ENCODE data around the gene SLF2. TPM values are rescaled to one million over a fixed set of nuclear protein-coding genes. Genes with fewer than 3 reads are reported as not detected.
A peak's percentile ranks its signal among the peaks of the same experiment; 100 is the strongest.

Gene SLF2
- total RNA-seq, 1 experiment from 2014 or later = 23.1 TPM

DNA sequence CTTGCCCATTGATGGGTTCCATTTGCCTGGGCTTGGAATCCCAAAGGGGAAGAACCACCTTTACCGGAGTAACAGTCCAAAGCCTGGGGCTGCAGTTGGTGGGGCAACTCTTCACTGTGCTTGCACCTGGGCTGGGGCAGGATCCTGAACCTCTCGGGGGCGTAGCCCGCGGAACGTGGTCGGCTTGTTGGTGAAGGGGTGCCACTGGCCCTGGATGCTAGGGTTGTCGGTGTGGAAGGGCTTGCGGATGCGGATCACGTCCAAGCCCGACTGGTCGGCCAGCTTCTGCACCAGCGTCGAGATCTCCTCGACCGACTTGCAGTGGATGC lies 73.8 kb downstream of the SLF2 start:
- H3K36me3 Mint-ChIP-seq (ENCODE audit: insufficient read depth in 1 of 3, low read depth in 3 of 3) = peaks cover 28 to 43% (median 37%) of the 10 kb centered on the region in 3 experiments; a peak in 6 of 7 replicates
- no peak overlapping the region for H2BK5ac ChIP-seq (ENCODE audit: insufficient read length, low read length)
- peak overlapping the region; percentile 96 to 98 for H3K4me3 Mint-ChIP-seq
- no peak overlapping the region for H2BK120ac ChIP-seq (ENCODE audit: low read depth, low read length, poor library complexity, severe bottlenecking)
- TF ChIP-seq, protein P1, sequence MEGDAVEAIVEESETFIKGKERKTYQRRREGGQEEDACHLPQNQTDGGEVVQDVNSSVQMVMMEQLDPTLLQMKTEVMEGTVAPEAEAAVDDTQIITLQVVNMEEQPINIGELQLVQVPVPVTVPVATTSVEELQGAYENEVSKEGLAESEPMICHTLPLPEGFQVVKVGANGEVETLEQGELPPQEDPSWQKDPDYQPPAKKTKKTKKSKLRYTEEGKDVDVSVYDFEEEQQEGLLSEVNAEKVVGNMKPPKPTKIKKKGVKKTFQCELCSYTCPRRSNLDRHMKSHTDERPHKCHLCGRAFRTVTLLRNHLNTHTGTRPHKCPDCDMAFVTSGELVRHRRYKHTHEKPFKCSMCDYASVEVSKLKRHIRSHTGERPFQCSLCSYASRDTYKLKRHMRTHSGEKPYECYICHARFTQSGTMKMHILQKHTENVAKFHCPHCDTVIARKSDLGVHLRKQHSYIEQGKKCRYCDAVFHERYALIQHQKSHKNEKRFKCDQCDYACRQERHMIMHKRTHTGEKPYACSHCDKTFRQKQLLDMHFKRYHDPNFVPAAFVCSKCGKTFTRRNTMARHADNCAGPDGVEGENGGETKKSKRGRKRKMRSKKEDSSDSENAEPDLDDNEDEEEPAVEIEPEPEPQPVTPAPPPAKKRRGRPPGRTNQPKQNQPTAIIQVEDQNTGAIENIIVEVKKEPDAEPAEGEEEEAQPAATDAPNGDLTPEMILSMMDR (conservative IDR thresholded peaks at IDR 0.05) = no peak
- H3K27me3 Mint-ChIP-seq (ENCODE audit: low read depth) = no peaks in the 10 kb centered on the region
- H3K27ac ChIP-seq (ENCODE audit: insufficient read length, low read depth, low read length) = no peak overlapping the region
- no peak overlapping the region for H3K23ac ChIP-seq (ENCODE audit: insufficient read length, low read depth, low read length)
- H3K4me2 ChIP-seq (ENCODE audit: insufficient read depth, insufficient read length, low read length) = peak overlapping the region; percentile 94
- no peak overlapping the region for H3K4ac ChIP-seq (ENCODE audit: low read depth, low read length)
- H2AK5ac ChIP-seq (ENCODE audit: insufficient read length, low read length) = no peak overlapping the region
- no peak overlapping the region for H2BK12ac ChIP-seq (ENCODE audit: insufficient read length, low read depth, low read length)
- H2AFZ ChIP-seq (ENCODE audit: low read length) = no peak overlapping the region
- no peaks in the 10 kb centered on the region for H4K20me1 ChIP-seq (ENCODE audit: control insufficient read depth, insufficient read depth, insufficient read length)
- no peak overlapping the region for H3T11ph ChIP-seq (ENCODE audit: low read length)
- H3K4me1 ChIP-seq (ENCODE audit: insufficient read depth, low read length) = no peaks in the 10 kb centered on the region; the same call in 1 of the 2 replicates
- H3K79me2 ChIP-seq (ENCODE audit: insufficient read depth, low read length) = peaks cover 17% of the 10 kb centered on the region; the same call in 1 of the 2 replicates
- H4K91ac ChIP-seq (ENCODE audit: insufficient read length, low read depth, low read length) = no peak overlapping the region
- H3K27ac Mint-ChIP-seq = 0 out of 7 replicates have a peak overlapping the region, but pooled peaks of 1 of the 3 experiments have one; percentile 98
- peaks cover 14% of the 10 kb centered on the region for H3K79me1 ChIP-seq (ENCODE audit: insufficient read depth, low read depth, low read length, poor library complexity, severe bottlenecking)
- no peak overlapping the region for H3K56ac ChIP-seq (ENCODE audit: insufficient read length, low read depth, low read length)
- no peak overlapping the region for H4K5ac ChIP-seq (ENCODE audit: insufficient read length, low read depth, low read length)
- no peaks in the 10 kb centered on the region for H3K27me3 ChIP-seq (ENCODE audit: insufficient read depth, low read length)
- peaks cover 9 to 16% of the 10 kb centered on the region in 2 experiments for H3K4me1 Mint-ChIP-seq
- no peak overlapping the region; the same call in 1 of the 2 replicates for H3K14ac ChIP-seq (ENCODE audit: insufficient read depth, low read length)
- no CpG with 5 or more reads among the region's 17 CpGs for WGBS (ENCODE audit: extremely low coverage, insufficient read length, low lambda C conversion rate)
- H2BK15ac ChIP-seq (ENCODE audit: low read depth, low read length) = no peak overlapping the region
- H2BK20ac ChIP-seq (ENCODE audit: low read depth, low read length, poor library complexity, severe bottlenecking) = no peak overlapping the region
- peak overlapping the region; percentile 76 for H3K9ac ChIP-seq (ENCODE audit: extremely low read depth, insufficient read length, low read length)
- H4K8ac ChIP-seq (replicated peaks; ENCODE audit: insufficient read length, low read depth, low read length) = no peak overlapping the region
- H3K9me3 Mint-ChIP-seq = peaks cover 0 to 2% of the 10 kb centered on the region in 2 experiments; a peak in 3 of 5 replicates
- H3K23me2 ChIP-seq (ENCODE audit: insufficient read length, low read depth, low read length, poor library complexity, severe bottlenecking) = peaks cover 8% of the 10 kb centered on the region
- no peak for DNase-seq
- no peaks in the 10 kb centered on the region for H3K9me3 ChIP-seq (ENCODE audit: control insufficient read depth, low read depth, low read length)
- no peak overlapping the region for H3K18ac ChIP-seq (ENCODE audit: insufficient read length, low read depth, low read length)

Data from H9 (cell line).